ENCODE data around the gene CTNNB1. TPM values are rescaled to one million over a fixed set of nuclear protein-coding genes. Genes with fewer than 3 reads are reported as not detected.

CTNNB1 gene
- polyA plus RNA-seq, 2 of the 4 experiments (the other 2 are of a cell fraction): 147 to 242 TPM

DNA sequence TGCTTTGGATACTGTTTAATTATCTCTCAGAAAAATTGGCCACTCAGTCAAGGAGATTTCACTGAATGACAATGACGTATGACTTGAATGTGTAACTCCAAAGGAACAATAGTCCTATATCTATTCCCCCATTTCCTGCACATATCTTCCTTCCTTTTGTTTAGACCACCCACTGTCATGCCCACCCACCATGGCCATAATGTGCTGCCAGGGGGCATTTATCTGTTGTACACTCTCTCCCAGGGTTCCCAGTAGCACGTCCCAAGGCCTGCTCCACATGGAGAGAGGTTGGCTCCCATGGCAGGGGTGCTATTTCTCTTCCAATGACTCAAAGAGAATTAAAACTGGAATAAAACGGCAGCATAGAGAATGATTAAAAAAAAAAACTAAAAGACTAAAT, 36.8 kb upstream of the CTNNB1 start:
- no peak for ATAC-seq
- Histone ChIP-seq H3K4me2 (no peak overlapping the region), H3K4me3 (no peak overlapping the region), H3K4me1 (no peaks in the 10 kb centered on the region), H3K27ac (no peak overlapping the region), H3K9me3 (no peaks in the 10 kb centered on the region)
- 75% methylated on average over 3 of the region's 3 CpGs for WGBS (ENCODE audit: missing lambda C conversion rate)
- ChIA-PET CTCF (no interaction called here), POLR2A (no interaction called here)
- FAIRE-seq: no peak
- TF ChIP-seq EHF (CRISPR knock-in tag; IDR thresholded peaks at IDR 0.05): no peak
- no peak for TF ChIP-seq CEBPB (IDR thresholded peaks at IDR 0.05)
- TF ChIP-seq REST (IDR thresholded peaks at IDR 0.05): no peak
- no peak for TF ChIP-seq ZSCAN20 (CRISPR knock-in tag; IDR thresholded peaks at IDR 0.05)
- TF ChIP-seq JUNB (IDR thresholded peaks at IDR 0.05): no peak
- no peak for TF ChIP-seq KDM5A (IDR thresholded peaks at IDR 0.05)
- TF ChIP-seq BHLHE40 (IDR thresholded peaks at IDR 0.05; ENCODE audit: low read depth, low read length): no peak
- no peak for TF ChIP-seq POLR2AphosphoS2 (conservative IDR thresholded peaks at IDR 0.05; ENCODE audit: low read length)
- no peak for TF ChIP-seq RARB (CRISPR knock-in tag; IDR thresholded peaks at IDR 0.05)
- TF ChIP-seq USF2 (IDR thresholded peaks at IDR 0.05): no peak
- TF ChIP-seq MAX (IDR thresholded peaks at IDR 0.05): no peak
- no peak for TF ChIP-seq ZFP36 (IDR thresholded peaks at IDR 0.05; ENCODE audit: borderline replicate concordance, partially characterized antibody)
- TF ChIP-seq TFCP2L1 (CRISPR knock-in tag; IDR thresholded peaks at IDR 0.05): no peak
- no peak for TF ChIP-seq CHD2 (IDR thresholded peaks at IDR 0.05; ENCODE audit: low read length, partially characterized antibody)
- TF ChIP-seq CBX2 (IDR thresholded peaks at IDR 0.05; ENCODE audit: borderline replicate concordance, low read depth): no peak
- DNase-seq (ENCODE audit: low read depth in 1 of 2, low spot score in 1 of 2): no peak

- no peak overlapping the region for H3K4me3 ChIP-seq
- H3K9me3 ChIP-seq: no peaks in the 10 kb centered on the region
- TF ChIP-seq BHLHE40 (IDR thresholded peaks at IDR 0.05; ENCODE audit: low read depth, low read length): no peak
- TF ChIP-seq CEBPB (IDR thresholded peaks at IDR 0.05): no peak
- no peak for ATAC-seq
- no peak for FAIRE-seq
- H3K4me1 ChIP-seq: no peaks in the 10 kb centered on the region
- no peak overlapping the region for H3K4me2 ChIP-seq
- CTCF ChIA-PET: no interaction called here
- WGBS (ENCODE audit: missing lambda C conversion rate): 53% methylated on average over 1 of the region's 1 CpG
- POLR2A ChIA-PET: no interaction called here
- no peak overlapping the region for H3K27ac ChIP-seq
- DNase-seq (ENCODE audit: low read depth in 1 of 2, low spot score in 1 of 2): no peak
These were observed 36.3 kb upstream of the CTNNB1 start for GRCh38 chr3:41163006-41163405.

- Histone ChIP-seq H3K4me3 (no peak overlapping the region), H3K9me3 (no peaks in the 10 kb centered on the region), H3K27ac (no peak overlapping the region), H3K4me1 (no peaks in the 10 kb centered on the region), H3K4me2 (no peak overlapping the region)
- ChIA-PET POLR2A (no interaction called here), CTCF (no interaction called here)
- 64% methylated on average over 3 of the region's 3 CpGs for WGBS (ENCODE audit: missing lambda C conversion rate)
- DNase-seq (ENCODE audit: low read depth in 1 of 2, low spot score in 1 of 2) (no peak), FAIRE-seq (no peak), ATAC-seq (no peak)
- TF ChIP-seq MAX (IDR thresholded peaks at IDR 0.05): no peak
- TF ChIP-seq BCL3 (IDR thresholded peaks at IDR 0.05): no peak
- TF ChIP-seq HEYL (CRISPR knock-in tag; IDR thresholded peaks at IDR 0.05): no peak
- no peak for TF ChIP-seq CHD2 (IDR thresholded peaks at IDR 0.05; ENCODE audit: low read length, partially characterized antibody)
- no peak for TF ChIP-seq FOSL2 (IDR thresholded peaks at IDR 0.05)
- TF ChIP-seq FOSL2 (CRISPR knock-in tag; IDR thresholded peaks at IDR 0.05): no peak
- TF ChIP-seq MAFK (IDR thresholded peaks at IDR 0.05; ENCODE audit: partially characterized antibody): no peak
- no peak for TF ChIP-seq EP300 (IDR thresholded peaks at IDR 0.05)
- no peak for TF ChIP-seq JUNB (IDR thresholded peaks at IDR 0.05)
- TF ChIP-seq CEBPB (IDR thresholded peaks at IDR 0.05): no peak
- TF ChIP-seq, protein P1, sequence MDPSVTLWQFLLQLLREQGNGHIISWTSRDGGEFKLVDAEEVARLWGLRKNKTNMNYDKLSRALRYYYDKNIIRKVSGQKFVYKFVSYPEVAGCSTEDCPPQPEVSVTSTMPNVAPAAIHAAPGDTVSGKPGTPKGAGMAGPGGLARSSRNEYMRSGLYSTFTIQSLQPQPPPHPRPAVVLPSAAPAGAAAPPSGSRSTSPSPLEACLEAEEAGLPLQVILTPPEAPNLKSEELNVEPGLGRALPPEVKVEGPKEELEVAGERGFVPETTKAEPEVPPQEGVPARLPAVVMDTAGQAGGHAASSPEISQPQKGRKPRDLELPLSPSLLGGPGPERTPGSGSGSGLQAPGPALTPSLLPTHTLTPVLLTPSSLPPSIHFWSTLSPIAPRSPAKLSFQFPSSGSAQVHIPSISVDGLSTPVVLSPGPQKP (IDR thresholded peaks at IDR 0.05; ENCODE audit: low read depth, low read length): no peak
- TF ChIP-seq RNF2 (IDR thresholded peaks at IDR 0.05; ENCODE audit: borderline replicate concordance, low read depth): no peak
- TF ChIP-seq CTCF (IDR thresholded peaks at IDR 0.05): no peak
- no peak for TF ChIP-seq HOXB5 (CRISPR knock-in tag; IDR thresholded peaks at IDR 0.05)
- TF ChIP-seq PHF8 (IDR thresholded peaks at IDR 0.05; ENCODE audit: borderline replicate concordance, low read depth): no peak
These were observed 35.9 kb upstream of the CTNNB1 start for GRCh38 chr3:41163421-41163820.

Measured in A549 (cell line).